HG03378 (cell line): ENCODE results near the gene LOC101059915.
"Not testable (repeated sequence)": the region's sequence is repeated elsewhere in the genome, so short reads cannot be mapped to it uniquely, and the experiment has no call there.

Source experiments
- ATAC-seq: cut with Tn5 transposase; IDR thresholded peaks from one replicate; pipeline ENCODE4 v1.9.1; 2021; ENCODE audit warnings: mild to moderate bottlenecking, moderate library complexity; ENCODE audit not compliant: unreplicated experiment

LOC101059915 gene

DNA sequence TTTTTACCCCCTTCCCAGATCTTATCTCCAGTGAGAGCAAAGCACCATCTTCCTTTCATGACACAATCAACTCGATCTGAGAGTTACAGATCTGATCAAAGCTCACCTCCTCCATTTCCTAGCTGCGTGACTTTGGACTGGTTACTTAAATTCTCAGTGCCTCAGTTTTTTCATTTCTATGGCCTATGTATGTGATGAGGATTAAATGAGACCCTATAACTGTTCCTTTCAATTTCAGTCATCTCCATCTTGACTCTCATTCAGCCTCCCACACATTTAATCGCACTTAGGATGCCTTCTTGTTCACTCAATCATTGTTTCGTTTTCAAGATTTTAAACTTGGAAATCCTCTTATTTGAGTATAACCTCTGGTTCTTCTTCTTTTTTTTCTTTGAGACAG lies 28.9 kb upstream of the LOC101059915 start:
- no peak for ATAC-seq

DNA sequence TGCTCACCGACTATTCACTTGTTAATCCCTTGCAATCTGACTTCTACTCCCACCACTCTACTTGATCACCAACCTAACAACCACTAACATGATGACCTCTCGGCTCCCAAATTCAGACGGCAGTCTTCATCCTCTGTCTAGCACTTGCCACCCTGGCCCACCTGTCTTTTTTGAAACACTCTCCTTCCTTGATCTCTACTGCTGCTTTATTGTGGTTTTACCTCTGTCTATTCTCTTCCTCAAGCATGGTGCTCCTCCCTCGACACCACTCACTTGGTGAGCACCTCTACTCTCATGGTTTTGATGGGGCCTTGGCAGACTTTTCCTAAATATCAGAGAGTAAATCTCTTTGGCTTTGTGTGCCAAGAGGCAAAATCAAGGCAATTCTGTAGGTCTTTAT lies 27.3 kb upstream of the LOC101059915 start:
- ATAC-seq, result no peak

DNA sequence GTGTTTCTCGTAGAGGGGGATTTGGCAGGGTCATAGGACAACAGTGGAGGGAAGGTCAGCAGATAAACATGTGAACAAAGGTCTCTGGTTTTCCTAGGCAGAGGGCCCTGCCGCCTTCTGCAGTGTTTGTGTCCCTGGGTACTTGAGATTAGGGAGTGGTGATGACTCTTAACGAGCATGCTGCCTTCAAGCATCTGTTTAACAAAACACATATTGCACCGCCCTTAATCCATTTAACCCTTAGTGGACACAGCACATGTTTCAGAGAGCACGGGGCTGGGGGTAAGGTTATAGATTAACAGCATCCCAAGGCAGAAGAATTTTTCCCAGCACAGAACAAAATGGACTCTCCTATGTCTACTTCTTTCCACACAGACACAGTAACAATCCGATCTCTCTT lies 22.9 kb upstream of the LOC101059915 start:
- ATAC-seq, result not testable (repeated sequence)

DNA sequence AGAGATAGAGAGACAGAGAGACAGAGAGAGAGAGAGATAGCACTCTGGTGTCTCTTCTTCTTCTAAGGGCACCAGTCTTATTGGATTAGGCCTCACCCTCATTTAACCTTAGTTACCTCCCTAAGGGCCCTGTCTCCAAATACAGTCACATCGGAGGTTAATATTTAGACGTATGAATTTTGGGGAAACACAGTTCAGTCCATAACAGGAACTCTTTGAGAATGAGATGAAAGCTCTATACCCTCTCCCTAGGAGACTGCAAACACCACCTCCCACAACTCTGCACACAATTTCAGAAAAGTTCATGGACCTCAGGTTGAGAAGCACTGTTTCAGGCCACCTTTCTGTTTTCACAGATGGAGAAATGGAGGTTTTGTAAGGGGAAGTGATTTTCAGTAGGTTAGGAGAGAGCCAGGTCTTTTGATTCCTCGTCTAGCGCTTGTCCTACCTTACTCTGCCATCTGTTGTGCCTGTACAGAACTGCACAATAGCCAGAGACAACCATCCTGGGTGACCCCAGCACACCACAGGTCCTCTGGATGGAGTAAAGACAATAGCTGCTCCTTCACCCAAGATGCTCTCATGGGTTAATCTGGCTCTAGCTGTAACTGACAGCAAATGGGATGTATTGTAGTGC lies 16.9 kb upstream of the LOC101059915 start:
- peak; percentile 83 for ATAC-seq

DNA sequence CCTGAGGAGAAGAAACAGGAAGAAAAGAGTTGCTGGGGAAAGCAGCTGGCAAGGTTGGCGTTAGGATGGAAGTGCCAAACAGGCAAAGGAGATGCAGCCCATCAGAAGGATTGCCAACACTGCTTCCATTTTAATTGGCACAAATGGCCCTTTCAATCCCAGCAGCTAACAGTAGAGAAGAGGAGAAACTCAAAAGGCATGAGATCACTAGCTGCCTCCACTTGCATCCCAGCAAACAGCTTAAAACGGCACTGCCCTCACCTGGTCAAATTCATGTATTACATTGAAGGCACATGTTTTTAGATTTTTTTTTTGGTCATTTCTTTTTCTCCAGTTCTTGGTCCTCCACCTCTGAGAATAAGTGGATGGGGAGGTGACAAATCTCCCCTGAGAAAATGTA lies 14.9 kb upstream of the LOC101059915 start:
- no peak for ATAC-seq

DNA sequence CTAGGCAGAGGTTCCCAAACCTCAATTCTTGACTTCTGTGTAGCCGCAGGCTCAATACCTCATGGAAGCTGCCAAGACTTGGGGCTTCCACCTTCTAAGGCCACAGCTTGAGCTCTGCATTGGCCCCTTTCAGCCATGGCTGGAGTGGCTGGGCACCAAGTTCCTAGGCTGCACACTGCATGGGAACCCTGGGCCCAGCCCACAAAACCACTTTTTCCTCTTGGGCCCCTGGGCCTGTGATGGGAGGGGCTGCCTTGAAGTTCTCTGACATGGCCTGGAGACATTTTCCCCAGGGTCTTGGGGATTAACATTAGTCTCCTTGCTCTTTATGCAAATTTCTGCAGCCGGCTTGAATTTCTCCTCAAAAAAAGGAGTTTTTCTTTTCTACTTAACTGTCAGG lies 14.0 kb upstream of the LOC101059915 start:
- ATAC-seq, result no peak

DNA sequence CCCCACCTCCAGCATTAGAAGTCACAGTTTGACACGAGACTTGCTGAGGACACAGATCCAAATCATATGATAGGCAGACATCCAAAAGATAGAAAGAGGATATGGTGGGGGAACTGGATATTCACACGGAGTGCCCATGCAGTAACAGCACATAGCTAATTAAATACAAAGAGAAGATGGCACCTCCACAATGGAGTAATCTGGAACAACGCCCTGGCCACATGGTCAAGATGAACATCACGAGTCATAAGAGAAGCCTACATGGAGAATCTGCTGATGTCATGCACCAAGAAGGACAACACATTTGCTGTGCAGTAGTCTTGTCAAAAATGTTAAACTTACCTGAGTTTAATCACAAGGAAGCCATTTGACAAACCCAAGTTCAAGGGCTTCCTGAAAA lies 10.1 kb upstream of the LOC101059915 start:
- ATAC-seq, result no peak

DNA sequence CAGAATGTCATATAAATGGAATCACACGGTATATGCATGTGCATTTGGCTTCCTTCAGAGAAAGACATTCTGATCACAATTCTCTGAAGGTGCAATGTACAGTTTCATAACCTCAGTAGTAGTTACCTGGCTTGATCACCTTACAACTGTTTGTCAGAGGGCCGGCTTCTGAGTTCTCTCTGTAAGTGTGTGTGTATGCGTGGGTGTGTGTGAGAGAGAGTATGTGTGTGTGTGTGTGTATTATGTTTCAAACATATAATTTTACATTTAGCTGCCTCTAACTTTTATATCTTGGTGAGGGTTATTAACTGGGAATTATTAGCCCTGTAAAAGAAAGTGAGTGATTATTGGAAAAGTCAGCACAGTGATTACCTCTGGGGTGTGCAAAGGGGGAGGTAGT lies 8.0 kb upstream of the LOC101059915 start:
- no peak for ATAC-seq

DNA sequence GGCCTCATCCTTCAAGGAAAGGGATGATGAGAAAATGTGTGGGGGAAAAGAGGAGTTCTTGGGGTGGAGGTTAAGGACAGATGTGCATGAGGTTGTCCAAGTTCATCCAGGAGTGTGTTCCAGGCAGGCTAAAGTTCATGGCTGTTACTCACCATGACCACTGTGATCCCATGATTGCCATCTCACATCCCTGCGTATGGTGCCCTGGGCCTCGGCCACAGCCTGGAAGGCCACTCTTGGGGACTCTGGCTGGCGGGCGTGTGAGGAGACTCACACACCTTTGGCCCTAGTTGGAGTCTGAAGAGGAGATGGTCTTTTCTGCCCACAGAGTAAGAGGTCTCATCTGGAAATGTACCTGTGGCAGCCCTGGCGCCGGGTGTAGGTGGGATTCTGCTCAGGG lies 7.4 kb upstream of the LOC101059915 start:
- ATAC-seq, result no peak

DNA sequence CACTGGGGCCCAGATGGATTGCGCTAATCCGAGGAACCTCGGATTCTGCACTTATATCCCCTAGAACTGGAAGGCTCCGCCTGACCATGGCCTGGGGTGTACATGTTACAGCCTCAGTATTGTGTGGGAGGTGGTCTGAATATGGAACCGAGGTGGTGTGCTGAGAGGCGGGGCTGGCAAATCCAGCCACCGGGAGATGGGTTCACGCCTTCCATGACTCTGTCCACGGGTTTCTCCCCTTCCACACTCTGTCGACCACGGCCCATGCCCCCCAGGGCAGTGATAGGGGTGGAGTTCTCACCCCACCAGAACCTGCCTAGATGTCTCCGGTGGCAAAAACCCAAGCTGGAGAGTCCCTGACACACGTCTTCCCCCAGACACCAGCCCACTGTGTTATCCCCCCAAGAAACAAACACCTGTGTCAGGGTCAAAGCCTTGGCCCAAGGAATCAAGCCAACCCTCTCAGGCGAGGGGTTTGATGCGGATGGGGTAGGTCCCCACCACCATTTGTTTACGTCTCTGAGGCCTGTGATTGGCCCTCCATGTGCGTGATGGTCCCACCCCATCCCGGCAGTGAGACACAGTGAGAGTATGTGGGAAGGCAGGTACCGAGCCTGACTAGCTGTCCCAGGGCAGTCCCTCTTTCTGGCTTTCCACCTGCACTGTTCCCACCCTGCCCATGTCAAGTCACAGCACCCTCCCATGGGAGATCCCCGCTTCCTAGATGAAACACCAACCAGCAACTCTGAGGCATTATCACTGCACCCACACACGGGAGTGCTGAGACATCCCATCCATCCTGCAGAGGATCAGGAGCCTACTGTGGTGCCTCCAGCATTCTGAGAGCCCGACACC lies 6.6 kb upstream of the LOC101059915 start:
- no peak for ATAC-seq

DNA sequence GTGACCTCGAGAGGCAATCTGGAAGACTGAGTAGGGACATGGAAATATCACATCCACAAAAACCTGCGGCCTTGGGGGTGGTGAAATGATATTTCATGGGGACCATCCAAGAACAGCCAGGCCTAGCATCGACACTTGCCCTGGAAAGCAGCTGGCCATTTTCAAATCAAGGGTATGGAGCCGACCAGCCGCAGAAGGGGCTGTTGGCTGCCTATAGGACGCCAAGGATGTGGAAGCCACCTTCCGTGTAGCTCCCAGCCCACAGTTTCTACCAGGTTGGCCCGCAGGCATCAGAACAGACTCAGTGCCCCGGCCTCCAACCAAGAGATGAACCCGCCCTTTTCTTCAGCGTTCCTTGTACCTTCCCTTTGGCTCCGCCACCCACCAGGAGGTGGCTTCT lies 5.4 kb upstream of the LOC101059915 start:
- no peak for ATAC-seq

DNA sequence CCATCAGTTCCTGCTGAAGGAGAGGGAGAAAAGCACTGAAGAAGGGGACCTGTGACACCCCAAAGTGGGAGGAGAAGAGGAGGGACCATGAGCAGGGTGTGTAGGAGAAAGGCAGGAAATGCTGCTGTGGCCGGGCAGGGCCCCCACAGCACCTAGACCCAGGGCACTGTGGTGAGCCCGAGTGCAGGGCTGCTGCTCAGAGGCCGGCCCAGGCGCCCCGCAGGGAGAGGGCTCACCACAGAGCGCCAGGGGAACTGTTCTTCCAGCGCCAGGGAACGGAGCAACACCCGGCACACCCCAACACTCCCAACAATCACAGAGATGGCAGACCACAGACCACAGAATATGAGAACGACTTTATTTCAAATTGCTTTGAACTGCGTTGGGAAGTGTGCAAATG lies 4.7 kb upstream of the LOC101059915 start:
- ATAC-seq, result not testable (repeated sequence)

DNA sequence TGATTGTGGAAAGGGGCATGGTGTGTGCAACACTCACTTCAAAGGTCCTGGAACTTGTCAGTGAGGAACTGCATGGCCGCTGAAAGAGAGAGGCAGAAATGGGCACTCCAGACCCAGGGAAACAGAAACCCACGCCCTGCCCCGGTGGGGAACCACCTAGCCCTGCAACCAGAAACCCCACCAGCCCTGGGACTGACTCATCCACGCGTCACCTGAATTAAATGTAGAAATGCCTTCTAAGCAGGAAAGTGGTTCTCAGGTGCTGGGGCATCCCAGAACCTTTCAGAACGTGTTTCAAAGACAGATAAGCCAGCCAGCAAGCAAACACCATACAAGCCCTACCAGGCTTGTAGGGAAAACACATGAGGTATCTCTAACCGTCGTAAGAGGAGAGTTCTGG lies 4.1 kb upstream of the LOC101059915 start:
- ATAC-seq, result not testable (repeated sequence)

DNA sequence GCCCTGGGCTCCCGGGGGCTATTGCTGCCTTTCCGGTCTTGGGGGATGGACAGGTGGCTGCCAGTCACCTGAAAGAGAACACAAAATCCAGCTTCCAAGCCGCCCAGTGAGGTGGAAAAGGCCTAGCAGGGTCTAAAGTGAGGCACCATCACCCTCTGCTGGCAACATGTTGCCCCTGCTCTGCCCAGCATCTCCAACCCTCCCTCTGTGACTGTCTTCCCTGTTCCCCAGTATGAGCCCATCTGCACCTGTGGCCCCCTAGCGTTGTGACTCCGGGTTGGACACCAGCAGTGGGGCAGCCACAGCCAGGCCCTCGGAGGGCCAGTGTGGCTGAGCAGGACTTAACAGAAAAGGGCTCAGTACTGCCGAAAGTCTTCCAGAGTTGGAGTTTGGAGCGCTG lies 3.1 kb upstream of the LOC101059915 start:
- ATAC-seq, result not testable (repeated sequence)

DNA sequence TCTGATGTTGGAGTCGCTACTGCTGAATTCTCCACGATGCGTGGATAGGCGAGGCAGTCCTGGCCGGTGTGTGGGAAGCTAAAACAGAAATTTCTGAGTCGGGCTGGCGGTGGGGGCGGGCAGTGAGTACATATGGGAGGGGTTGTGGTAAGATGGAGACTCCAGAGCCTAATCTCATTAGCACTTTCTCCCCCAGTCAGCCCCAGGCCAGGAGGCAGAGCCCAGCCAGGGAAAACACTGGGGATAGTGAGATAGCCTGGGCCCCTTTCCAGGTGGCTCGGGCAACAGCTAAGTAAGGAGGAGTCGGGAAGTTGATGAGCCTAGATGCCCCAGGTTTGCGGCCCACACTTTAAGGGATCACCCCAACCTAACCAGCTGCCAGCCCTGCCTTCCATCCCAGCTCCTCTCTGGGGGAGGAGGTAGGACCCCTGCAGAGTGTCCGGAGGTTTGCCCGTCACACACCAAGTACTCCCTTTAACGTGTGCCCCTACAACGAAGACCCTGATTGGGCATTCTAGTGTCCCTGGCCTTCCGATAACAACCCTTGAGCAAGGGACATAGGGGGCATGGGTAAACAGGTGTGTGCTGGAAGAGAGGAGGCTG lies 2.4 kb upstream of the LOC101059915 start:
- no peak for ATAC-seq

DNA sequence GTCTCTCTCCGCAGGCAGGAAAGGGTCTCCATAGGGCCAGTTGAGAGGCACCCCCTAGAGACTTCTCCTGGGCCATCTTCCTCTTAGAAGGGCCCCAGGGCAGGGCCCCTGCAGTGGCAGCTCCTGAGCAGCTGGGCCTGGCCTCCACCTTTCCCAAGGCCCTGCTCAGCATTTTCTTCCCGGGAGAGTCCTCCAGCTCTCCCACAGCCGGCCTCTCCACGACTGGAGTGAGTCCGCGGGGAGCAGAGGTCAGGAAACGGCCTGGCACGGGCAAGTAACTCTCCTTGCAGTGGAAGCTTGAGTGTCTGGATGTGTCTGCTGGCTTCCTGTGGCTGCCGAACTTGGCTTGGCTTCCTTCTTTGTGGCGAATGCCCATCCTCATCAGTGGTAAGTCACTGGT lies 1.6 kb upstream of the LOC101059915 start:
- ATAC-seq, result no peak

DNA sequence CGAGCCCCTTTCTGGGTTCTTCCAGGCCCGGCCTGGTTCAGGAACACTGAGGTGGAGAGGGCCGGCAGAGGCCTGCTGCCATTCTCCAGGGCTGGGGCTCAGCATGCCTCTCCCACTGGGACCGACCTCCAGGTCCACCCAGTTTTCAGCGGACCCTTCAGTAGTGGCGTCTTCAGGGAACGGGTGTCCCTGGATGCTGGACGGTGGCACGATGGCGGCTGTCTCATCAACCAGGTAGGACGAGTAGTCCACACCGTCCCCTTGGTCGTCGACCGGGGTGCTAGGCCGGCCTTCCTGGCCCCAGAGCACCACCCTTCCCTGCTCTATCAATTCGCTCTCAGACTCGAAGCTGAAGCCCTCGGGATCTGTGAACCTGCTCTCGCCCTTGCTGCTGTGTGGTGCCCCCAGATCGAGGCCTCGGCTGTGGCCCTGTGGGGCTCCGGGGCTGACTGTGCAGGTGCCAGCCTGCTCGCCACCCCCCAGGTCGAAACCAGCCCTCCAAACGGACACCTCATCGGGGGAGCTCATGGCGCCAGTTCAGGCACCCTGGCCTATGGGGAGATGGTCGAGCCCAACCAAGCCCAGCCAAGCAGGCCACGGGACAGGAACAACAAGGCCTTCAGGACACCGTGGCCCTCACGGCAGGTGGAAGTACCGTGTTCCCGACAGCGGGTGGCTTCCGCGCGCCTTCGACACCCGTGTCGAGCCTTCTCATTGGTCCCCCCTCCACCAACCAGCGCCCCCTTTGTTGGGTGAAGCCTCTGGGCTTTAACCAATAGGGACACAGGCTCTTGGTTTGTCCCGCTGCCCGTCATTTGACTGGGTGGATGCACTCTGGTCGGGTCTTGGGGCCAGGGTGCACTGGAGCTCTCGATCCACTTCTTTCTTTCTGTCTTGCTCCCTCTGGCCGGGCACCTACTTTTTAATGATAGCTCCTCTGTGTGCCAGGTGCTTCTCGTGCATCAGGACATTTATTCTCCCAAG lies 814 bp upstream of the LOC101059915 start:
- ATAC-seq, result no peak

DNA sequence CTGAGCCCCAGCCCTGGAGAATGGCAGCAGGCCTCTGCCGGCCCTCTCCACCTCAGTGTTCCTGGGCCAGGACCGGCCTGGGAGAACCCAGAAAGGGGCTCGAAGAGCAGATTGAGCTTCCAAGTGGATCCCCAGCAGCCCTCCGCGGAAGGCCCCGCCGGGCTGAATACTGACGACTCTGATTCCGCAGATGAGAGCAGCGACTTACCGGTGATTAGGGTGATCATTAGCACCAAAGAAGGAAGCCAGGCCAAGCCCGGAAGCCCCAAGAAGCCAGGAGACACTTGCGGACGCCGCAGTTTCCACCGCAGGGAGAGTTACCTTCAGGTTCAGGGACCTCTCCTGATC lies 876 bp downstream of the LOC101059915 start:
- no peak for ATAC-seq

DNA sequence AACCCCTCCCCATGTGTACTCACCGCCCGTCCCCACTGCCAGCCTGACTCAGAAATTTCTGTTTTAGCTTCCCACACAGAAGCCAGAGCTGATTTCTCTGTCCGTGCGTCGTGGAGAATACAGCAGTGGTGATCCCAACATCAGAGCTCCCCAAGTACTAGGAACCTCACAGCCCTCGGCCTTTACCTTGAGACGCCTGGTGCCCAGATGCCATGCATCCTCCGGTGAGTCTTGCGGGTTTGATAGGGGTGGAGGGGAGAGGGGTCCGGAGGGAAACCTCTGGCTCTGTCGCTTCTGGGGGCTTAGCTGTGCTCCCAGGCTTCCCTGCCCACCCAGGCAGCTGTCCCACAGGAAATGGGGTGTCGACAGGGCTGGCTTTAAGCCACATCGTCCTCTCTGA lies 2.1 kb downstream of the LOC101059915 start:
- ATAC-seq, result no peak

DNA sequence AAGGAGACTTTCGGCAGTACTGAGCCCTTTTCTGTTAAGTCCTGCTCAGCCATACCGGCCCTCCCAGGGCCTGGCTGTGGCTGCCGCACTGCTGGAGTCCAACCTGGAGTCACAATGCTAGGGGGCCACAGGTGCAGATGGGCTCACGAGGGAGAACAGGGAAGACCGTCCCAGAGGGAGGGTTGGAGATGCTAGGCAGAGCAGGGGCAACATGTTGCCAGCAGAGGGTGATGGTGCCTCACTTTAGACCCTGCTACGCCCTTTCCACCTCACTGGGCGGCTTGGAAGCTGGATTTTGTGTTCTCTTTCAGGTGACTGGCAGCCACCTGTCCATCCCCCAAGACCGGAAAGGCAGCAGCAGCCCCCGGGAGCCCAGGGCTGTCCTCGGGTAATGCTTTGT lies 2.6 kb downstream of the LOC101059915 start:
- ATAC-seq, result not testable (repeated sequence)
